Thoracic aorta (tissue), 2 donors: Measurements from ENCODE around the gene TRAF4. TPM values are rescaled to one million over a fixed set of nuclear protein-coding genes. Genes with fewer than 3 reads are reported as not detected.
"Not testable (repeated sequence)": the region's sequence is repeated elsewhere in the genome, so short reads cannot be mapped to it uniquely, and the experiment has no call there.

ENCODE experiments used
- ATAC-seq: fragments of 150-250 bp; one replicate; pipeline ENCODE4 v1.8.0; 2017; ENCODE audit warnings: low read depth; ENCODE audit not compliant: insufficient number of reproducible peaks, low FRiP score
- DNase-seq: peaks from one replicate; pipeline ENCODE4 v3.0.0-alpha.2; 2020; ENCODE audit warnings: low spot score
- H3K27ac ChIP-seq, 2 donors: fragments of 200-600 bp; sonication (generic); 1 replicate in 1 of 2; 2 replicates in 1 of 2; pipeline ENCODE4 v1.5.1; 2016; ENCODE audit warnings: mild to moderate bottlenecking in 2 of 2, moderate library complexity in 2 of 2
- H3K27me3 ChIP-seq: fragments of 200-600 bp; sonication (generic); replicated peaks from 2 replicates; pipeline ENCODE4 v1.6.0; 2016; ENCODE audit warnings: mild to moderate bottlenecking; ENCODE audit not compliant: insufficient read depth
- H3K36me3 ChIP-seq: fragments of 200-600 bp; sonication (generic); one replicate; pipeline ENCODE4 v1.5.1; 2016
- H3K4me1 ChIP-seq, 2 donors: fragments of 200-600 bp; sonication (generic); 1 replicate in 1 of 2; 2 replicates in 1 of 2; pipeline versions ENCODE4 v1.5.1 to v1.6.0; 2016; ENCODE audit warnings: low read depth in 2 of 2, mild to moderate bottlenecking in 1 of 2; ENCODE audit not compliant: control insufficient read depth in 1 of 2
- H3K4me3 ChIP-seq: fragments of 200-600 bp; sonication (generic); 2 replicates; pipeline ENCODE4 v1.5.1; 2016; ENCODE audit warnings: mild to moderate bottlenecking
- H3K9me3 ChIP-seq: fragments of 200-600 bp; sonication (generic); 2 replicates; pipeline ENCODE4 v1.5.1; 2016
- CTCF ChIP-seq: fragments of 200-600 bp; sonication (generic); IDR thresholded peaks from one replicate; pipeline ENCODE4 v1.5.1; 2019; ENCODE audit warnings: antibody characterized with exemption
- total RNA-seq, 2 donors: library from RNA; depleted of rRNA; stranded (reverse); fragments of >200 nt; gene quantifications; one replicate each; pipeline versions ENCODE4 v1.1.0 to v1.2.3, GENCODE V29; 2016

Gene TRAF4
- total RNA-seq, 2 donors from 2014 or later: 9.9 to 22.4 TPM

DNA sequence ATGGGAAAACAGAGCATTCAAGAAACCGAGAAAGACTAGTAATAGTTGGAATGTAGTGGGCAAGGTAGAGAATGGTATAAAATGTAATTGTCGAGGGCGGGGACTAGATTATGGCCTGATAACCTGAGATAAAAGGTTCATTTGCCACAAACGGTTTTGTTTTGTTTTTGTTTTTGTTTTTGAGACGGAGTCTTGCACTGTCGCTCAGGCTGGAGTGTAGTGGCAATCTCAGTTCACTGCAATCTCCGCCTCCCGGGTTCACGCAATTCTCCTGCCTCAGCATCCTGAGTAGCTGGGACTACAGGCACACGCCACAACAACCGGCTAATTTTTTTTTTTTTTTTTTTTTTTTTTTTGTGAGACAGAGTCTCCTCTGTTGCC lies 13.9 kb upstream of the TRAF4 start:
- Histone ChIP-seq H3K36me3 (no peaks in the 10 kb centered on the region), H3K4me1 (peaks cover 19 to 20% of the 10 kb centered on the region in 2 donors), H3K27ac (no peak overlapping the region), H3K27me3 (no peaks in the 10 kb centered on the region), H3K4me3 (no peak overlapping the region), H3K9me3 (no peaks in the 10 kb centered on the region)
- TF ChIP-seq CTCF: no peak
- DNase-seq (no peak), ATAC-seq (no peak)

GRCh38 chr17:28733346-28733745 lies 10.5 kb upstream of the TRAF4 start:
- no peak overlapping the region for H3K4me3 ChIP-seq
- no peak for ATAC-seq
- no peak for TF ChIP-seq CTCF
- H3K27ac ChIP-seq: no peak overlapping the region
- no peaks in the 10 kb centered on the region for H3K36me3 ChIP-seq
- DNase-seq: no peak
- no peaks in the 10 kb centered on the region for H3K27me3 ChIP-seq
- peaks cover 0 to 3% of the 10 kb centered on the region in 2 donors for H3K4me1 ChIP-seq
- no peaks in the 10 kb centered on the region for H3K9me3 ChIP-seq

GRCh38 chr17:28734712-28735241 lies 9.0 kb upstream of the TRAF4 start:
- ATAC-seq (no peak), DNase-seq (no peak)
- Histone ChIP-seq H3K9me3 (no peaks in the 10 kb centered on the region), H3K36me3 (no peaks in the 10 kb centered on the region), H3K4me1 (no peaks in the 10 kb centered on the region), H3K4me3 (no peak overlapping the region), H3K27me3 (no peaks in the 10 kb centered on the region), H3K27ac (no peak overlapping the region)
- TF ChIP-seq CTCF: no peak

- H3K27ac ChIP-seq: no peak overlapping the region
- no peaks in the 10 kb centered on the region for H3K9me3 ChIP-seq
- H3K27me3 ChIP-seq: no peaks in the 10 kb centered on the region
- no peaks in the 10 kb centered on the region for H3K4me1 ChIP-seq
- H3K4me3 ChIP-seq: no peak overlapping the region
- no peaks in the 10 kb centered on the region for H3K36me3 ChIP-seq
- no peak for TF ChIP-seq CTCF
- ATAC-seq (no peak), DNase-seq (no peak)
Measured at GRCh38 chr17:28735242-28735722, 8.5 kb upstream of the TRAF4 start.

GRCh38 chr17:28735913-28736769 lies 7.7 kb upstream of the TRAF4 start:
- H3K9me3 ChIP-seq, DNase-seq, ATAC-seq, H3K27ac ChIP-seq, H3K4me3 ChIP-seq, H3K36me3 ChIP-seq, H3K4me1 ChIP-seq, H3K27me3 ChIP-seq: not testable (repeated sequence)
